GM06990 (cell line): ENCODE results near the gene SERPINH1.
A peak's percentile ranks its signal among the peaks of the same experiment; 100 is the strongest.
"Not testable (repeated sequence)": the region's sequence is repeated elsewhere in the genome, so short reads cannot be mapped to it uniquely, and the experiment has no call there.

Experiments
- DNase-seq: peaks from one replicate; pipeline ENCODE4 v3.0.0-alpha.2; 2011; ENCODE audit not compliant: insufficient read length; ENCODE audit errors: extremely low read depth
- H3K27me3 ChIP-seq: replicated peaks from 2 replicates; pipeline ENCODE4 v1.6.0; 2011; ENCODE audit warnings: low read length; ENCODE audit not compliant: control insufficient read depth, insufficient read depth
- H3K36me3 ChIP-seq: 2 replicates; pipeline ENCODE4 v1.5.1; 2011; ENCODE audit warnings: low read length; ENCODE audit not compliant: control insufficient read depth, insufficient read depth
- H3K4me3 ChIP-seq: replicated peaks from 2 replicates; pipeline ENCODE4 v1.5.1; 2011; ENCODE audit warnings: low read depth, mild to moderate bottlenecking, control low read depth, low read length
- TF ChIP-seq, protein P1 (sequence below): IDR thresholded peaks from 2 replicates; pipeline ENCODE4 v1.5.1; 2011; ENCODE audit warnings: low read length, control low read depth, mild to moderate bottlenecking, inconsistent platforms; ENCODE audit not compliant: insufficient read depth, poor library complexity, severe bottlenecking

The SERPINH1 gene

DNA sequence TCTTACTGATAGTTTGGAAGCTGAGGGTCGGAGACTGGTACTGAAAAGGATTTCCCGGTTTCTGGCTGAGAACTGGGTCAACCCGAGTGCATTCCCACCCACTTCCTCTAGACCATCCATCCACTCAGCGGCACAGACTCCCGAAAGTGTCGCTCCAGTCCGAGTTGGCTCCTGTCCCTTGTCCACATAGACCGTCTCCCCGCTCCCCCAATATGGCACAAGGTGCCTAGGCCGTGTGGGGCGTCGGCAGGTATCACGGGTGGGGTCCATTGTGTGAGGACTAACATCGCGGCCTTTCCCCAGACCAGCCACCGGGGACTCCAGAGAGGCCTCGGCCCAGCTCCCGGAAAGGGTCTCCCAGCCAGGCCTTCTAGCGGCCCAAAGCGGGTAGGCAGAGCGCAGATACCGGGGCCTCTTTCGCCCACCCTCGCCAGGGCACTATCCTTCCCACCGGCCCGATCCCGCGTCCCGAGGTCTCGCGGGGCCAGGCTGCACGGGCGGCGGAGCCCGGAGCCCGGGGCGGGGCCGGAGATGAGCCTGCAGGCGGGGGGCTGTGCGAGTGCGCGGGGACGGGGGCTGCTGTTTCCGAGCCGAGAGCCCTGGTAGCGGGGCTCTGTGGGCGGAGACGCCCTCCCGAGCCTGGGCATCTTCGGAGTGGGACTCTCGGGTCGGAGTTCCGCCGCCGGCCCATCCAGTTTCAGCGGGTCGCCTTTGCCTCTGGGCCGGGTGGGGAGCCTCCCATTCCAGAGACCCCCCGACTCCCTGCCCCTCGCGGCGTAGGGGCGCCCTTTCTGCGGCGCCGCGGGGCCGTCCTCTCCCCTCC lies 21.1 kb downstream of the SERPINH1 start:
- DNase-seq: peak; percentile 66
- TF ChIP-seq, protein P1, sequence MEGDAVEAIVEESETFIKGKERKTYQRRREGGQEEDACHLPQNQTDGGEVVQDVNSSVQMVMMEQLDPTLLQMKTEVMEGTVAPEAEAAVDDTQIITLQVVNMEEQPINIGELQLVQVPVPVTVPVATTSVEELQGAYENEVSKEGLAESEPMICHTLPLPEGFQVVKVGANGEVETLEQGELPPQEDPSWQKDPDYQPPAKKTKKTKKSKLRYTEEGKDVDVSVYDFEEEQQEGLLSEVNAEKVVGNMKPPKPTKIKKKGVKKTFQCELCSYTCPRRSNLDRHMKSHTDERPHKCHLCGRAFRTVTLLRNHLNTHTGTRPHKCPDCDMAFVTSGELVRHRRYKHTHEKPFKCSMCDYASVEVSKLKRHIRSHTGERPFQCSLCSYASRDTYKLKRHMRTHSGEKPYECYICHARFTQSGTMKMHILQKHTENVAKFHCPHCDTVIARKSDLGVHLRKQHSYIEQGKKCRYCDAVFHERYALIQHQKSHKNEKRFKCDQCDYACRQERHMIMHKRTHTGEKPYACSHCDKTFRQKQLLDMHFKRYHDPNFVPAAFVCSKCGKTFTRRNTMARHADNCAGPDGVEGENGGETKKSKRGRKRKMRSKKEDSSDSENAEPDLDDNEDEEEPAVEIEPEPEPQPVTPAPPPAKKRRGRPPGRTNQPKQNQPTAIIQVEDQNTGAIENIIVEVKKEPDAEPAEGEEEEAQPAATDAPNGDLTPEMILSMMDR: peak; percentile 32
- H3K36me3 ChIP-seq: no peaks in the 10 kb centered on the region
- no peaks in the 10 kb centered on the region for H3K27me3 ChIP-seq
- H3K4me3 ChIP-seq: peak overlapping the region; percentile 60

DNA sequence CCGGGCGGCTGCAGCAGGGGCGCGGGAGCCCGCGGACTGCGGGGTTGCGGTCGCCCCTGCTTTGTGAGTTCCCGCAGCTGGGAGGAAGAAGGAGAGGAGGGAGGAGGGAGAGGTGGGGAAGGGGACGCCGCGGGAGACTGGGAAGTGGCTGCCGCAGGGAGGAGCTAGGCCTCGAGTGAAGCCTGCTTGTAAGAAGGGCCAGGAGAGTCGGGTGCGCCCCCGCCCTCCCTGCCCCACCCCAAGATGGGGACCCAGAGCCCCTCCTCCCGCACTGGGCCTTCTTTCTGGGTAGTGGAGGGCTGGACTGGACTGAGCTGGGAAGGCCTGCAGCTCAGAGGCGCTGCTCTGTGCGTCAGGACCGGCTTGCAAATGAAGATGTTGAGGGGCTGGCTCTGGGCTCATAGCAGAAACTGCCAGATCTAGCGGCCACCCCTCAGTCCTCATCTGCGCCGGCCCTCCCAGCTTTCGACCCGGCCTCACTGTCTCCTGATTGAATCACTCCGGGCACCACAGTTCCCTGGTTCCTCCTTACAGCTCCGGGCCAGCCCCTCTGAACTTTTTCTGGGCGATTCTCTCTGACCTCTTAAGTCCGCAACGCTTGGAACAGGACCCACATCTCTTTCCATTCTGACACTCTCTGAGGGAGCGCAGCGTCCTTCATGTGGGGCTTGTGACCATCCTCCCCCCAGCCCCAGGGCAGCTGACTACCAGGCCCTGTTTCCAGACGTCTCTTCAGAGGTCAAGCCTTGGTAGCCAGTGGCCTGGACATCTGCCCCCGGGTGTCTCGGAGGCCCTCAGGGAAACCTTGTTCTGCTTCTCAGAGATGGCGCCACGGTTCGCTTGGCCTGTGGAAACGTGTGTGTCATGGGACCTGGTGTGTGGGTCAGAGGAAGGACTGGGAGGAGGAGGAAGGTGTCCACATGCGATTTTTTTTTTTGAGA lies 21.9 kb downstream of the SERPINH1 start:
- DNase-seq: no peak
- no peaks in the 10 kb centered on the region for H3K36me3 ChIP-seq
- H3K27me3 ChIP-seq: no peaks in the 10 kb centered on the region
- H3K4me3 ChIP-seq: peak overlapping the region; percentile 60
- TF ChIP-seq, protein P1: no peak

DNA sequence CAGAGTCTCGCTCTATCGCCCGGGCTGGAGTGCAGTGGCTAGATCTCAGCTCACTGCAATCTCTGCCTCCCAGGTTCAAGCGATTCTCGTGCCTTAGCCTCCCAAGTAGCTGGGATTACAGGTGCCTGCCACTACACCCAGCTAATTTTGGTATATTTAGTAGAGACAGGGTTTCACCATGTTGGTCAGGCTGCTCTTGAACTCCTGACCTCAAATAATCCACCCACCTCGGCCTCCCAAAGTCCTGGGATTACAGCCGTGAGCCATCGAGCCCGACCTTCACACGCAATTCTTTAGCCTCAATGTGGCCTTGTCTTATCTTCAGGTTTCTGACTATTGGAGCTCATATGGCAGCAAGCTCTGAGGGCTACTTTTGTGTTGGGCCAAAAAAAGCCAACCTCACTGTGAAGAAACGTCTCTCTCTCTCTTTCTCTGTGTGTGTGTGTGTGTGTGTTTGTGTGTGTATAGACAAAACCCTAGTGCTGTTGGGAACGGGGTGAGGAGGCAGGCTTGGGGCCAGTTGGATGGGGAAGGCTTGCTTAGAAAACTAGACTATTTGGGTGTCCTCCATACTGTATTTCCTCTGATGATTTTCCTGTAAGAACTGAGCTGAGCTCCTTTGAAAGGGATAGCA lies 22.7 kb downstream of the SERPINH1 start:
- not testable (repeated sequence) for H3K4me3 ChIP-seq, H3K27me3 ChIP-seq, DNase-seq, H3K36me3 ChIP-seq

DNA sequence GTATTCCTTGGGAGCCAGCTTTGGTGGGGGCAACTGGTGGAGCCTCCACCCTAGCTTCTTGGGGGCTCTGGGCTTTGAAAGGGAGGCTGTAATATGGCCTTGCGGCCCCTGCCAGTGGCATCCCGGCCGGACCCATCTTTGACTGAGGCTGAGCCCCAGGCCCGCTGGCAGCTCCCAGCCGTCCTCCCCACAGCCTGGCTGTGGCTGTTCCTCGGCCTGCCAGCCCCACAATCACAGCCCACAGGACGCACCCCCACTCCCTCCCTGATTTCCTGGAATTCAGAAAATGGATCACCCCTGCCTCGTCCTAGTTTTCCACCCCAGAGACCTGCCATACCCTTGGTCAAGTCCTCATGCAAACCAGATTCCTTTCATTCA lies 23.2 kb downstream of the SERPINH1 start:
- no peak overlapping the region for H3K4me3 ChIP-seq
- TF ChIP-seq, protein P1: no peak
- no peaks in the 10 kb centered on the region for H3K27me3 ChIP-seq
- no peak for DNase-seq
- no peaks in the 10 kb centered on the region for H3K36me3 ChIP-seq

DNA sequence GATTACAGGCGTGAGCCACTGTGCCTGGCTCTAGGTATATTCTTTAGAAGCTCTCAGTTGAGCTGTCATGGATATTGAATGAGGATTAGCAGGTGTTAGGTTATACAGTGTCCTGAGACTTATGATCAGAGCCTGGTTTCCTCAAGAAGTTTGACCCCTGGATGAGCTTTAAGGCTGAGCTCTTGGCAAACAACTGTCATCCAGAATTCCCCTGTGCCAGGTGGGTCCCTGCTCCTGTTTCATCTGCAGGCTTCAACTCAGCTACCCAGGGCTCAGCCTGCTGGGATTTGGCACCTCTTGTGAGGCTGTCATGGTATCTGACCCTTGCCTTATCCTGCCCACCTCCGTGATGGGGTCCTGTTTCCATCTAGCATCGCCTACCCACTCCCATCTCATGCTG lies 24.3 kb downstream of the SERPINH1 start:
- no peak for DNase-seq
- TF ChIP-seq, protein P1: no peak
- Histone ChIP-seq H3K36me3 (no peaks in the 10 kb centered on the region), H3K4me3 (no peak overlapping the region), H3K27me3 (no peaks in the 10 kb centered on the region)

DNA sequence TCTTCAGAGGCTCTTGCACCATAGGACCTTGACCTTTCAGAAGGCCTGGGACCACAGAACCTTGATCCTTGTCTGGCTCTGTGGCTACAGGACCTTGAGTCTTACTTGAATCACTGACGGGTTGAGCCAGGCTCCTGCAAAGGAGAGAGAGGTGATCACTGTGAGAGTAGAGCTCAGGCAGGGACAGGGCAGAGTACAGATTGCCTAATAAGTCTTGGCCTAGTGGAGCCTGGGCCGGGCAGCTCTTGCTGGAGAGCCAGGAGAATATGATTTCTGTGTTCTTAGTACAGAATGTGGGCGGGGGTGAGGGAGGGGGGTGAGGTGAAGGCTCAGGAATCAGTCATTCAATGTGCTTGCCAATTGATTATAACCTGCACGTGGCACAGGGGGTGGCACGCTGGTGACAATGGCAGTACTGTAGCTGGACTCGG lies 26.0 kb downstream of the SERPINH1 start:
- Histone ChIP-seq H3K36me3 (no peaks in the 10 kb centered on the region), H3K4me3 (no peak overlapping the region), H3K27me3 (no peaks in the 10 kb centered on the region; the same call in 1 of the 2 replicates)
- DNase-seq: no peak
- TF ChIP-seq, protein P1: no peak
